Measurements from ENCODE around the gene TMEM151B. TPM values are rescaled to one million over a fixed set of nuclear protein-coding genes. Genes with fewer than 3 reads are reported as not detected.
A peak's percentile ranks its signal among the peaks of the same experiment; 100 is the strongest.

The TMEM151B gene
- total and polyA plus RNA-seq, 10 of the 15 experiments (the other 5 are each of a cell fraction or from before 2014, with no cell fraction given), result 0.01 to 0.19 (median 0.05) TPM; not detected in 6

DNA sequence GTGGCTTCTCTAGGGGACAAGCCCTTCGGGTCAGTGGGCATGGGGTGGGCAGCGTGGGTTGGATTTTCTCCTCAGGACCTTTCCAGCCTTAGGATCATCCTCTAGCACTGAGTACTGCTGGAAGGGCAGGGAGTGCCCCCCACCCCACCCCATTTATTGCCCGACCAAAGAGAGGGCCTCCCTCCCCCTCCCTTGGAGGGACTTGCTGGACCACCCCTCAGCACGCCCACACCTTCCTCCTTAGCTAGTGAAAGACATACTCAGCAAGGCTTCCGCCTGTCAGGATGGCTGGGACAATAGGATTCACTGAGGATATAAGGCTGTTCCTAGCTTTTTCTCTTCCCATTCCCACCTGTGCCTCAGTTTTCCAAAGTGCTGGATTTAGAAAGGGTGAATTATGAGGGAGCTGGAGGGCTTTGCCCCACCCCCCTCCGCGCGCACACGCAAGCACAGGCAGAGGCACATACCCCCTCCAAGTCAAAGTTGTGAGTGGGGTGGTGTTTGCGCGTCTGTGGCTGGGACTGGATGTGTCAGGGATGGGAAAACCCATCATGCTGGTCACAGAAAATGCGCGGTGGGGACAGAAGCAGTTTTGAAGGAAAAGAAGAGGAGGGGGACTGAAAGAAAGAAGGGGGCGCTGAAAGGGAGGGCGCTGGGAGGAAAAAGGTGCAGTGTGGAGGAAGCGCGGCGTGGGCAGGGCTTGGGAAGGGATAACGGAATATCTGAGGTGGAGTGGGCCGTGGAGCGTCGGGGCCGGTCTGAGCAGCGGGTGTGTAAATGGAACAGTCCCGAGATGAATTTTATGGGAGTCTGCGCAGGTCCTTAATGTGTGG, 47.5 kb upstream of the TMEM151B start (continued):
- TF ChIP-seq, protein P1, sequence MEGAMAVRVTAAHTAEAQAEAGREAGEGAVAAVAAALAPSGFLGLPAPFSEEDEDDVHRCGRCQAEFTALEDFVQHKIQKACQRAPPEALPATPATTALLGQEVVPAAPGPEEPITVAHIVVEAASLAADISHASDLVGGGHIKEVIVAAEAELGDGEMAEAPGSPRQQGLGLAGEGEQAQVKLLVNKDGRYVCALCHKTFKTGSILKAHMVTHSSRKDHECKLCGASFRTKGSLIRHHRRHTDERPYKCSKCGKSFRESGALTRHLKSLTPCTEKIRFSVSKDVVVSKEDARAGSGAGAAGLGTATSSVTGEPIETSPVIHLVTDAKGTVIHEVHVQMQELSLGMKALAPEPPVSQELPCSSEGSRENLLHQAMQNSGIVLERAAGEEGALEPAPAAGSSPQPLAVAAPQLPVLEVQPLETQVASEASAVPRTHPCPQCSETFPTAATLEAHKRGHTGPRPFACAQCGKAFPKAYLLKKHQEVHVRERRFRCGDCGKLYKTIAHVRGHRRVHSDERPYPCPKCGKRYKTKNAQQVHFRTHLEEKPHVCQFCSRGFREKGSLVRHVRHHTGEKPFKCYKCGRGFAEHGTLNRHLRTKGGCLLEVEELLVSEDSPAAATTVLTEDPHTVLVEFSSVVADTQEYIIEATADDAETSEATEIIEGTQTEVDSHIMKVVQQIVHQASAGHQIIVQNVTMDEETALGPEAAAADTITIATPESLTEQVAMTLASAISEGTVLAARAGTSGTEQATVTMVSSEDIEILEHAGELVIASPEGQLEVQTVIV (IDR thresholded peaks at IDR 0.05; ENCODE audit: borderline replicate concordance, partially characterized antibody), result no peak
- no peak for TF ChIP-seq NKRF (conservative IDR thresholded peaks at IDR 0.05)
- TF ChIP-seq ZNF384 (IDR thresholded peaks at IDR 0.05; ENCODE audit: borderline replicate concordance, low read depth, low read length), result no peak
- TF ChIP-seq, protein P2, sequence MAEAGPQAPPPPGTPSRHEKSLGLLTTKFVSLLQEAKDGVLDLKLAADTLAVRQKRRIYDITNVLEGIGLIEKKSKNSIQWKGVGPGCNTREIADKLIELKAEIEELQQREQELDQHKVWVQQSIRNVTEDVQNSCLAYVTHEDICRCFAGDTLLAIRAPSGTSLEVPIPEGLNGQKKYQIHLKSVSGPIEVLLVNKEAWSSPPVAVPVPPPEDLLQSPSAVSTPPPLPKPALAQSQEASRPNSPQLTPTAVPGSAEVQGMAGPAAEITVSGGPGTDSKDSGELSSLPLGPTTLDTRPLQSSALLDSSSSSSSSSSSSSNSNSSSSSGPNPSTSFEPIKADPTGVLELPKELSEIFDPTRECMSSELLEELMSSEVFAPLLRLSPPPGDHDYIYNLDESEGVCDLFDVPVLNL (IDR thresholded peaks at IDR 0.05; ENCODE audit: low read depth, low read length), result no peak
- peak; percentile 20; the same call in 1 of the 2 replicates for TF ChIP-seq ATF7 (IDR thresholded peaks at IDR 0.05; ENCODE audit: low read depth)
- TF ChIP-seq MAX (IDR thresholded peaks at IDR 0.05; ENCODE audit: low read depth, low read length), result no peak
- TF ChIP-seq RAD51 (IDR thresholded peaks at IDR 0.05), result no peak
- TF ChIP-seq NFIC (IDR thresholded peaks at IDR 0.05; ENCODE audit: low read depth, low read length), result no peak
- no peak for TF ChIP-seq STAT1 (conservative IDR thresholded peaks at IDR 0.05)
- TF ChIP-seq, protein P3, sequence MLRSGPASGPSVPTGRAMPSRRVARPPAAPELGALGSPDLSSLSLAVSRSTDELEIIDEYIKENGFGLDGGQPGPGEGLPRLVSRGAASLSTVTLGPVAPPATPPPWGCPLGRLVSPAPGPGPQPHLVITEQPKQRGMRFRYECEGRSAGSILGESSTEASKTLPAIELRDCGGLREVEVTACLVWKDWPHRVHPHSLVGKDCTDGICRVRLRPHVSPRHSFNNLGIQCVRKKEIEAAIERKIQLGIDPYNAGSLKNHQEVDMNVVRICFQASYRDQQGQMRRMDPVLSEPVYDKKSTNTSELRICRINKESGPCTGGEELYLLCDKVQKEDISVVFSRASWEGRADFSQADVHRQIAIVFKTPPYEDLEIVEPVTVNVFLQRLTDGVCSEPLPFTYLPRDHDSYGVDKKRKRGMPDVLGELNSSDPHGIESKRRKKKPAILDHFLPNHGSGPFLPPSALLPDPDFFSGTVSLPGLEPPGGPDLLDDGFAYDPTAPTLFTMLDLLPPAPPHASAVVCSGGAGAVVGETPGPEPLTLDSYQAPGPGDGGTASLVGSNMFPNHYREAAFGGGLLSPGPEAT (IDR thresholded peaks at IDR 0.05; ENCODE audit: low read depth), result 0 out of 2 replicates have a peak, but pooled peaks have one; percentile 34
- TF ChIP-seq, protein P4, sequence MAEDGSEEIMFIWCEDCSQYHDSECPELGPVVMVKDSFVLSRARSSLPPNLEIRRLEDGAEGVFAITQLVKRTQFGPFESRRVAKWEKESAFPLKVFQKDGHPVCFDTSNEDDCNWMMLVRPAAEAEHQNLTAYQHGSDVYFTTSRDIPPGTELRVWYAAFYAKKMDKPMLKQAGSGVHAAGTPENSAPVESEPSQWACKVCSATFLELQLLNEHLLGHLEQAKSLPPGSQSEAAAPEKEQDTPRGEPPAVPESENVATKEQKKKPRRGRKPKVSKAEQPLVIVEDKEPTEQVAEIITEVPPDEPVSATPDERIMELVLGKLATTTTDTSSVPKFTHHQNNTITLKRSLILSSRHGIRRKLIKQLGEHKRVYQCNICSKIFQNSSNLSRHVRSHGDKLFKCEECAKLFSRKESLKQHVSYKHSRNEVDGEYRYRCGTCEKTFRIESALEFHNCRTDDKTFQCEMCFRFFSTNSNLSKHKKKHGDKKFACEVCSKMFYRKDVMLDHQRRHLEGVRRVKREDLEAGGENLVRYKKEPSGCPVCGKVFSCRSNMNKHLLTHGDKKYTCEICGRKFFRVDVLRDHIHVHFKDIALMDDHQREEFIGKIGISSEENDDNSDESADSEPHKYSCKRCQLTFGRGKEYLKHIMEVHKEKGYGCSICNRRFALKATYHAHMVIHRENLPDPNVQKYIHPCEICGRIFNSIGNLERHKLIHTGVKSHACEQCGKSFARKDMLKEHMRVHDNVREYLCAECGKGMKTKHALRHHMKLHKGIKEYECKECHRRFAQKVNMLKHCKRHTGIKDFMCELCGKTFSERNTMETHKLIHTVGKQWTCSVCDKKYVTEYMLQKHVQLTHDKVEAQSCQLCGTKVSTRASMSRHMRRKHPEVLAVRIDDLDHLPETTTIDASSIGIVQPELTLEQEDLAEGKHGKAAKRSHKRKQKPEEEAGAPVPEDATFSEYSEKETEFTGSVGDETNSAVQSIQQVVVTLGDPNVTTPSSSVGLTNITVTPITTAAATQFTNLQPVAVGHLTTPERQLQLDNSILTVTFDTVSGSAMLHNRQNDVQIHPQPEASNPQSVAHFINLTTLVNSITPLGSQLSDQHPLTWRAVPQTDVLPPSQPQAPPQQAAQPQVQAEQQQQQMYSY (CRISPR knock-in tag; IDR thresholded peaks at IDR 0.05), result no peak
- TF ChIP-seq SMAD1 (IDR thresholded peaks at IDR 0.05; ENCODE audit: low read depth, partially characterized antibody), result no peak

Data from GM12878 (cell line).